SKM-1 (cell line): Measurements from ENCODE around the gene HYI.

Experiments
- DNase-seq: peaks from one replicate; lab custom pipeline; 2025; ENCODE audit not compliant: unreplicated experiment; lab: John Stamatoyannopoulos, UW

Gene HYI

DNA sequence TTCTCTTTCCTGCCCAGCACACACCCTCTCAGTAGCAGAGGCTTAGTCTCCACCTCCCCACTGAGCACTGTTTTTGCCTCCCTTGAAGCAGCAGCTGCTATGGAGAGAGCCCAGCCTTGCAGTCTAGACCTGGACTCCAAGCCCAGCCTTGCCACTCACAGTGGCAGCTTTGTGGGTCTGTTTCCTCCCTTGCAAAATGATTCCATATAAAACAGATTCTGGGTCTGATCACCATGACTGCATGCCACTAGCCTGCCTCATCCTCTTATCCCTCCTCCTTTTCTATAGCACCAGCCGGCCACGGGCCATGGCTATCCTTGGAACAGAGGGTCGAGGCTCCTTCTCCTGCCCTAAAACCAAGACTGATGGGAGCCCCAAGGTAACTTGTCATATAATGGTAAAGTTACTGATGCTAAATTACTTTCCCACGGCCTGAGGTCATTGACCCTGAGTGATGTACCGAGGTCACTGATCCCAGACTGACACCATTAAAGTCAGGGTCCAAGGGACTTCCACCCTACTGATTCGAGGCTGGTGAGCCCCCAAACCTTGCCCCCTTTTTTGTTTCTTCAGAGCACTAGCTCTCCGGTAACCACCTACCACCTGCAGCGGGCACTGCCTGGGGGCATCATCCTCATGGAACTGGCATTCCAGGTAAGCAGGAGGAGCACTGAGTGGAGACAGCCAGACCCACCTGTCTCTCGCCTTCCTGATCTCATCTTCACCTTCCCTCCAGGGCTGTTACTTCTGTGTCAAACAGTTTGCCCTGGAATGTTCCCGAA lies 7.9 kb downstream of the HYI start:
- DNase-seq: no peak

DNA sequence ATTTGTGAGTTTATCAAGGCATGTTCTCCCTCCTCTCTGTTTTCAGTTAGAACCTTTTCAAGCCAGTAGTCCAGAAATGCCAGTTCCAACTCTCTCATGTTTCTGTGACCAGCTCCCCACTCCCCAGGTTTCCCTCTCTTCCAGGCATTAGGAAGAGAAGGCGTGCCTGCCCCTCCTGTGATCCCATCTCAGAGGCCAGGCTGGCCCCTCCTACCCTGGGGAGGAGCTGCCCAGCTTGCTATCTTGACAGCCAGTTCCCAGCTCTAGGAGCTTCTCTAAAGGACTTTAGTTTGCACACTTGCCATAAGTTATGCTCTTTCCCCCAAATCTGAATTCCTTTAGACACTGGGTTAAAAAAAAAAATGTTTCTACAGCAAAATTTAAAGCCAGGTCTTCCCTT lies 8.9 kb downstream of the HYI start:
- no peak for DNase-seq

DNA sequence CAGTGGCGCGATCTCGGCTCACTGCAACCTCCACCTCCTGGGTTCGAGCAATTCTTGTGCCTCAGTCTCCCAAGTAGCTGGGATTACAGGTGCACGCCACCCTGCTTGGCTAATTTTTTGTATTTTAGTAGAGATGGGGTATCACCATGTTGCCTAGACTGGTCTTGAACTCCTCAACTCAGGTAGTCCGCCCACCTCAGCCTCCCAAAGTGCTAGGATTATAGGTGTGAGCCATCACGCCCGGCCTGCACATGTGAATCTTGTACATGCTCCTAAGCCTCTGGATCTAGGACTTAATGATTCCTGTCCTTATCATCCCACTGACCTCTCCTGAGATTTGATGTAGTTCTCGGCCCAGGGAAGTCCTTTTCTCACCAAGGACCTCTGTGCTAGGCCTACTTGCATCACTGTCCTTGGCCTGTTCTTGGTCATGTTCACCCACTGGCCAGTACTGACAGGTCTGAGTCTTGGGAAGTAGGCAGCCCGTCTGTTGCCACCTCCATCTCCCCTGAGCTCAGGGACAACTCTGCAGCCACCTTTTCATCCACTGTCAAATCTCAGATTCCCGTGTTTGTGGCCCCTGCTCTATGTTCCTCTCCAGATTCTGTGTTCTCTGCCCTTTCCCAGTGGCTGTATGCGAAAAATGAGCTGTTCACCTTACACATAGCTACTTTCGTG lies 9.4 kb downstream of the HYI start:
- no peak for DNase-seq

DNA sequence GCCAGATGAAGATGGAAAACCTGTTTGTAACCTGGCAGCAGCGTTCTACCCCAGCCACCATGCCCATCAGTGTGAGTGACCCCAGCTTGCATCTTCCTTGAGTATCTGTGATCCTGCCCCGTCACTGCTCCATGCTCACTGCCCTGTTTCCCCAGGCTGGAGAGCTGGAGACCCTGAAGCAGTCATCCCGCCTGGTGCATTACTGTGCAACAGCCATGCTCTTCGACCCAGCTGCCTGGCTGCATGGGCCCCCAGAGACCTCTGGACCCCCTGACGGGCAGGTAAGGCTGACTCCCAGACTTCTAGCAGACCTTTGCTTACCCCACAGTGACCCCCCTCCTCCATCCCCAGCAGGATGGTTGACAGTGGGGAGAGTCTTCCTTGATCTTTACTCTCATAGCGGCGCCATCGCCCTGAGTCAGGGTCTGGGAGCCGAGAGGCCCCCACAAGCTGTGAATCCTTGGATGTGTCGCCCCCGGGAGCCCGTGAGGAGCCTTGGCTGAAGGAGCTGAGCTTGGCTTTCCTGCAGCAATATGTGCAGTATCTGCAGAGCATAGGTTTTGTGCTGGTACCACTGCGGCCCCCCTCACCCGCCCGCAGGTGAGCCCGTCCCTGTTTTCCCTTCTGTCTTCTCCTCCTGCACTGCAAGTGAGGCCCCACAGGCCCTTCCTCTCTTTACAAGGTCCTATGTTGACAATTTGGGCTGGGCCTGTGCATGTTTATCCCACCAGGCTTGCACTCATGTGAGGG lies 10.4 kb downstream of the HYI start:
- DNase-seq: no peak

DNA sequence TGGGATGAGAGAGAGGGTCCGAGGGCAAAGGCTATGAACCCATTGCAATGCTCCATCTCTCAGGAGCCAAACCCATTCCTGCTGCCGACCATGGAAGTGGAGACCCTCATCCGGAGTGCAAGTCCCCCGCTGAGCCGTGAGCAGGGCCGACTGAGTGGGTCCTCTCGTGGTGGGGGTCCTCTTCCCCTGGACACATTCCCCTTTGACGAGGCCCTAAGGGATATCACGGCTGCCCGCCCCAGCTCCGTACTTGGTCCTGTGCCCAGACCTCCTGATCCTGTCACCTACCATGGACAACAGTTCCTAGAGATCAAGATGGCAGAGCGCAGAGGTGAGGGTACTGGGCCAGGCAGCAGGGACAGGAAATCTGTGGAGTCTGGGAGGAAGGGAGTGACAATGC lies 11.0 kb downstream of the HYI start:
- DNase-seq: no peak

DNA sequence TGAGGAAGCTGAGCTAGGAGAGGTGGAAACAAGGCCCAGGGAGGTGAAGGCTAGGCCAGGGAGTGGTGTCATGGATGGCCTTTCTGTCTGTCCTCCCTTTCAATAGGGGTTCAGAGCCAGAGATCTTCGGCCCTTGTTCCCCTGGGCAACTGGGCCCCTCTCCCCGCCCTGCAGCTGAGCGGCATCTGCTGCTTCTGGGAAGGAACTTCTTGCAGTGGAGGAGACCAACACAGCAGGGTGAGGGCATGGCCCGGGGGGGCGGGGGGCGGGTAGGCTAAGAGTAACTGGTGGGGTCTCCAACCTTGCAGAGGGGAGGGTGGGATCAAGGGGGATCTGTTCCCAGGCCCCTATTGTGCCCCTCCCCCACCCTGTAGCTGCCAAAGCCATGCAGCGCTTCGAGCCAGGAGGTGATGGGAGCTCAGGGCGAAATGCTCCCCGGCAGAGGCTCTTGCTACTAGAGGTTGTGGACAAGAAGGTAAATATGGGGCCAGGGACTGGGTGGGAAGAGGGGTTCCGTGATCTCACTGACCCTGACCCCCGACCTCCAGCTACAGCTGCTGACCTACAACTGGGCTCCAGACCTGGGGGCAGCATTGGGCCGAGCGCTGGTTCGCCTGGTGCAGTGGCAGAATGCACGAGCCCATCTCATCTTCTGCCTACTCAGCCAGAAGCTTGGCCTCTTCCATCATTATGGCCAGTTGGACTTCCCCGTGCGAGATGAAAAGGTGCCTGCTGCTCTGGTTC lies 11.7 kb downstream of the HYI start:
- no peak for DNase-seq

DNA sequence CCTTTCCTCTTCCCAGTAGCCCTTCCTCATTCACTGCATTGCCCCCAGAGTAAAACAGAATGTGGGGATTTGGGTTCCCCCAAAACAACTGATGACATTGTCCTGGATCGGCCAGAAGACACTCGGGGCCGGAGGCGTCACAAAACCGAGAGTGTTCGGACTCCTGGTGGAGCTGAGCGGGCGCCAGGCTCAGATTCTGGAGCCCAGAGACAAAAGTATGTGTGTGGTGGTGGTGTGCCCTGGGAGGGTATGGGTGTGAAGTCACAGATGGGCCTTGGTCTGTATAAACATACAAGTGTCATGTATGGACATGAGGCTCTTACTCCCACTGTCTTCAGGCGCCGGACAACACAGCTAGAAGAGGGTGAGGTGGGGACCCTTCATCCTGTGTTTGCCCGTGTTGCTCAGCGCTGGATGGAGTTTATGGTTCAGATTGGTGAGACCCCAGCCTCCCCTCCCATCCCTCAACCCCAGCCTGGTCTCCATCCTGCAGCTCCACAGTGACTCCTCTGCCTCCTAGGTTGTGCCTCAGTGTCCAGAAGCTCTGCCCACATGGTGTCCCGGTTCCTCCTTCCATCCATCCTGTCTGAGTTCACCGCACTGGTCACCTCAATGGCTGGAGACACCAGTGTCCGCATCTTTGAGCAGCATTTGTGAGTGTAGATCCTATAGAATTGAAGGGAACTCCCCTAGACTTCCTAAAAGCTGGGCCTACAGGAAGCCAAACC lies 12.4 kb downstream of the HYI start:
- DNase-seq: no peak

DNA sequence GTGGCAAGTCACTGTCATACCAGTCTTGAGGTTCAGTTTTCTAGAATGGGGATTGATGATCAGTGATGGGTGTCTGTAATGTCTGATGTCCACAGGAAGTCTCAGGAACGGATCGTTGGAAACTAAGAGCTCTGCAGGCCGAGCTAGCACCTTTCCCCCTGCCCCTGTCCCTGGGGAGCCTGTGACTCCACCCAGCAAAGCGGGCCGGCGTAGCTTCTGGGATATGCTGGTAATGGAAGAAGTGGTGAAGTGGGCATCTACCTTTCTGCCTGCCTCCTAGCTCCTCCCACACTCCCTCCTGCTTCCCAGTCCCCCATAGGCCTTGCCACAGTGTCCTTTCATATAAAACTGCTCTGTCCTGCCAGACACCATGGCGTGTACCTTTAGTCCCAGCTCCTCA lies 13.4 kb downstream of the HYI start:
- no peak for DNase-seq

DNA sequence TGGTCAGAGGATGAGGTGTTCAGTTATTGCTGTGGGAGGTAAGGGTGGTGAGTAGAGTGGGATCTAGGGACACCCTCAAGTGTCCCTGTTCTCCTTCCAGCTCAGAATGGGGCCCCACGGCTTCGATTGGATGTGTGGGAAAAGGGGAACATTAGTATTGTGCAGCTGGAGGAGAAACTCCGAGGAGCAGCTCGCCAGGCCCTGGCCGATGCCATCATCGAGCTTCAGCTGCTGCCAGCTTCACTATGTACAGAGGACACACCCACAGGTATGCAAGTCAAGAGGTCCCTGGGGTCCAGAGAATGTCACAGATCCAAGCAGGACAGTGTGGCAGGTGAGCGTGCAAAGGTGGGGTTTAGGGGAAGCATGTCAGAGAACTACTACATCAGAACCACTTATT lies 13.9 kb downstream of the HYI start:
- no peak for DNase-seq

DNA sequence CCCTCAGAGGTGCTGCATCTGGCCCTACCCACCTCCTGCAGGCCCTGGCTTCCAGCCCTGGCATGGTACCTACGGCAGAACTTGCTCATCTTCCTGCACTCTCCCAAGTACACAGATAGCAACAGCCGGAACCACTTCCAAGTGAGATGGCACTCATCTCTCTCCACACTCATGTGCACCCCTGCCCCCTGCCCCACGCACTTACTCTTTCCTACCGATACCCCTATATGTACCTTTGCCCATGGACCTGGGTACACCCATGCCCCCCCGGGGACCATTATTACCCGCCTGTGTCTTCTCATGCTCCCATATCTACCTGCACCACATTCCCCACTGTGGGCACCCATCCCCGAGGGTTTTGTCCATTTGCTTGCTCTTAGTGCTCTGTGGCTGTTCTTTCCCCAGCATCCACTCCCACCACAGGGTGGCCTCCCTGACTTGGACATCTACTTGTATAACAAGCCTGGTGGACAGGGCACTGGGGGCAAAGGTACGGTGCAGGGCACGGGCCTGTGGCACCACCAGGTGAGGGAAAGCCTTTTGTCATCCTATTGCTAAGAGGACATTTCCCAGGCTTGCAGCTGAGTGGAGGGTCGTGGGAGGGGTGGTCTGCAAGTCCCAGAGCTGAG lies 14.7 kb downstream of the HYI start:
- DNase-seq: no peak

DNA sequence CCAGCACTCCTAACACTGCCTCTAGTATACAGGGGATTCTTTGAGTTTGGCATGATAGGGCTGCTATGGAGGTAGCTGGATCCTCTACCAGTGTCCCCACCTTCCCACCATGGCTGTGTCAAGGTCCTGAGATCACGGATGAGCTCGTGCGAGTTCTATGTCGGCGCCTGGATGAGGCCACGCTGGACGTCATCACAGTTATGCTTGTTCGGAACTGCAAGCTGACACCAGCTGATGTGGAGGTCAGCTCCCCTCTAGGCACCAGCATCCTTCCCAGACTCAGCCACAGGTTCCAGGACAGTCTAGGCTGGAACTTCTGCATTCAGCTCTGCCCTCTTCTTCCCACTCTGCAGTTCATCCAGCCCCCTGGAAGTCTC lies 15.2 kb downstream of the HYI start:
- no peak for DNase-seq

DNA sequence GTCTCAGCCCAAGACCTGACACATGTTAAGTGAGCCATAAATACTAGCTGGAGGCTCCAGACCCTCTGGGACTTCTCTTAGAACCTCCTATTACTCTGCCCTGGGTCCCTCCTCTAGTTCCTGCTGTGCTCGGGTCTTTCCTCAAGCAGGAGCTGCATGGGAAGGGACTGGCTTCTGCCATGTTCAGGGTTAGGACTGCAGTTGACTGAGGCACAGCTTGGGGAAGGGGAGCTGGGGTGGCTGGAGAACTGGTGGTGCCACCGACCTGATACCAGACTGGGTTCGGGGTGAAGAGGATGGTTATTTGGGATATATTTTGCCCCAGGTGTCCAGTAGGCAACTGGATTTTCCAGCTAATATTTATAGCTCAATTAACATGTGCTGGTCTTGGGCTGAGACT lies 15.7 kb downstream of the HYI start:
- no peak for DNase-seq

DNA sequence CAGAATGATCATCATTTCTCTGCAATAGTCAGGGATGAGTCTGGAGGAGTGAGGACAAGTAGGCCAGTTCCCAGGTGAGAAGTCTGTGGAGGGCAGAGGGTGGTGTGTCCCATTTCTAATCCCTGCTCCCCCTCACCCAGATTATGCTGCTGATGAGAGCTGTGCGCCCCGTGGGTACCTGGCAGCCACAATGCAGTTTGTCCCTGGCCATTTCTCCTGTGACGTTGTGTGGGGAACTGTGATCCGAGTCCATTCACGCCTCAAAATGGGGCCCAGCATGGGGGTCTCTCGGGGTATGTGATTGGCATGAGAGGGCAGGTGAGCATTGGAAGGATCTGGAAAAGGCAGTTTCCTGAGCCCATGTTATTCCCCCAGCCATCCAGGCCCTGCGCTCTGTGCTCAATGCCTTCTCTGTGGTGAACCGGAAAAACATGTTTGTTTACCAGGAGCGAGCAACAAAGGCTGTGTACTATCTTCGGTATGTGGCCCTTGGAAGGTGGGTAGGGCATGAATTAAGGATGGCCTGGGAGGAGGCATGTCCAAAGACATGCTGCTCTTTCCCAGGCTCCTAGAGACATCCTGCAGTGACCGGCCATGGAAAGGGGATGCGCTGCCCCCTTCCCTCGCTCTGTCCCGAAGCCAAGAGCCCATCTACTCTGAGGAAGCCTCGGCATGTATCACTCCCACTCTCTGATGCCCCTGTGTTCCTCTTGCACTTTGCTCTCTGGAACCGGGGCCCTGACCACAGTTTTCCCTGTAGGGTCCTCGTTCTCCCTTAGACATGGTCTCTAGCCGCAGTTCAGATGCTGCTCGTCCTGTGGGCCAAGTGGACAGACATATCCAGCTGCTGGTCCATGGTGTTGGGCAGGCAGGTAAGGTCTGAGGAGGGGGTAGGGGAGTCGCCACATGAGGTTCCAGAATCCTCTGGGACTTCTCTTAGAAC lies 16.4 kb downstream of the HYI start:
- DNase-seq: no peak

DNA sequence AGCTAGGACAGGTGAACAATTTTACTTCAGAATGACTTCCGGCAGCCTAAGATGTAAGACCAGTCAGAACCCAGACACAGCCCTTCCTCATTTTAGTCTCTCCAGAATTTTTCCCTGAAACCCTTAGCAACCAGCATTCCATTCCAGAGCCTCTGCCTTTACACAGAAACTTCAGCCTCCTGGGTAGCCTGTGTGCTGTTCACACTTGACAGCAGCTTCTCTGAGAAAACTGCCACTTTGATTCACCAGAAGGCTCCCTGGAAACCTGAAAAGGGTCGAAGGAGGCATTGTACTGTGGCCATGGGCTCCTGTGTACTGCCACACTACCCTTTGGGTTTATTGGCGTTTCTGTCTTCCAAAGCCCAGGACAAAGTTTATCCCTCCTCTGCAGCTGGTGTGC lies 17.4 kb downstream of the HYI start:
- no peak for DNase-seq

DNA sequence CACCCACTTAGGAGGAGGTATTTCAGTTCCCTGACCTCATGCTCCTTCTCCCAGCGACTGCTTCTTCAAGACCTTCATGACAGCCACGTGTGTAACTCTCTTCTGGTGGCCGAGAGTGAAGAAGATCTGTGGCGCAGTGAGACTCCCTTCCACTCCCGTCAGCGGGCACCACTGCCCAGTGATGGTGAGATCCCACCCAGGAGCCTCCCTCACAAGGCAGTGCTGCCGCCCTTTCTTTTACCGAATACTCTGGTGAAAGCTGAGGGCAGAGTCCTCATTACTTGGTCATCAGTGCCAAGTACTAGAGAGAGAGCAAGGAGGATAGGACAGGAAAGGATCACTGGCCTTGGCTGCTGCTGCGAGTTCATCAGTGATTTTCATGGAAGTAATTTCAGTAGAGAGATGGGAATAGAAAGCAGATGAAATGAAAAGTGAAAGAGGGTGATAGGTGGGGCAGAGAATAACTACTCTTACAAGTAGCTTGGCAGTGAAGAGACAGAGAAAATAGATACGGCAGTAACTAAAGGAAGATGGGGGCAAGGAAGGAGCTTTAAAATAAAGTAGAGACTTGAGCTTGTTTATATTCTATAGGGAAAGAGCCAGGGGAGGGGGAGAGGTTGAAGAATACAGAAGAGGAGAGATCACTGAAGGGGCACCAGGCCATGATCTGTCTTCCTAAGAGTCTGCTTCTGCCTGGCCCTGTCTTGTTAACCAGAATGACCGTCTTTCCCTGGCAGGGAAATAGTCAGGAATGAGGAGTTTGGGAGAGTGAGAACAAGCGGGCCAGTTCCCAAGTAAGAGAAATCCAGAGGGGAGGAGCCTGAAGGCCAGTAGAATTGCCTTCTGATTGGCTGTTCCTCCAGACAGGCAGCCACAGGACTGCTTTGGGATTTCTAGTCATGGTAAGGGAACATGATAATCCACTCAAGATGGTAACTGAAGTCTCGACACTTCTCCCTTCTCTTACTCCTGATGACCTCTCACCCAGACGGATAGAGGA lies 18.3 kb downstream of the HYI start:
- DNase-seq: no peak

DNA sequence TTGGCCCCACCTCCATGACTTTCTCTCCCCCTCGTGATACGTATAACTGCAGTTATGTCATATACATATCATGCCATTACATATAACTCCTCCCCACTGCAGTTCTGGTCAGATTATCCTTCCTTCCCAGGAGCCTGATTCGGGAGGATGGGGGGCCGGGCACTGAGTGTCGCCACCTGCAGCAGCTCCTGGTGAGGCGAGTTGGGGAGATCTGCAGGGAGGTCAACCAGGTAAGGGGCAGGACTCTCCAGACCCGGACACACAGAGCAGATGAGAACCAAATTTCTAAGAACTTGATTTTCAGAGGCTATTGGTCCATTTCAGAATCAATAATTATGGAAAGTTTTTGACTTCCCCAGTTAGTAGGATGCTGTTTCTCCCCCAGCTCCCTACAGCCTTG lies 19.5 kb downstream of the HYI start:
- DNase-seq: no peak

DNA sequence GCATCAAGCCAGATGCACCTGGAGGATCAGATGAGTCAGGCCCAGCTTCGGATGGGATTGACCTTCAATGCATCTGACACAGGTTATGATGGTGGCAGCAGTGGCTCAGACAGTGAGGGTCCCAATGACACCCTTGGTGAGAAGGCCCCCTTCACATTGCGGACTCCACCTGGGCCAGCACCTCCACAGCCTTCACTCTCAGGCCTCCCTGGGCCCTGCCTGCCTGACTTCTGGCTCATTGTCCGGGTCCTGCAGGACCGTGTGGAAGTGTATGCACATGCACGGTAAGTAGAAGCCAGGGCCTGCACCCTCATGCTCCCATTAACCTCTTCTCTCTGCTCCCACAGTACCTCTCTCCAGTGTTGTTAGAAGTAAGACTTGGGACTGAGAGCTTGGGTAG lies 20.8 kb downstream of the HYI start:
- DNase-seq: no peak
